Stimulated activated CD8-positive, alpha-beta memory T cell treated with anti-CD3 and anti-CD28 coated beads, Interleukin-12 subunit alpha, Interleukin-12 subunit beta, amount 100 ng/mL, for 24 hours (primary cell): ENCODE measurements around the gene TIGD3.

Experiments
- DNase-seq: peaks from one replicate; pipeline ENCODE4 v3.0.0-alpha.2; 2020; ENCODE audit errors: extremely low read depth

Gene TIGD3, protein sequence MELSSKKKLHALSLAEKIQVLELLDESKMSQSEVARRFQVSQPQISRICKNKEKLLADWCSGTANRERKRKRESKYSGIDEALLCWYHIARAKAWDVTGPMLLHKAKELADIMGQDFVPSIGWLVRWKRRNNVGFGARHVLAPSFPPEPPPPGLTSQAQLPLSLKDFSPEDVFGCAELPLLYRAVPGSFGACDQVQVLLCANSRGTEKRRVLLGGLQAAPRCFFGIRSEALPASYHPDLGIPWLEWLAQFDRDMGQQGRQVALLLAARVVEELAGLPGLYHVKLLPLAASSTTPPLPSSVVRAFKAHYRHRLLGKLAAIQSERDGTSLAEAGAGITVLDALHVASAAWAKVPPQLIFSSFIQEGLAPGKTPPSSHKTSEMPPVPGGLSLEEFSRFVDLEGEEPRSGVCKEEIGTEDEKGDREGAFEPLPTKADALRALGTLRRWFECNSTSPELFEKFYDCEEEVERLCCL

DNA sequence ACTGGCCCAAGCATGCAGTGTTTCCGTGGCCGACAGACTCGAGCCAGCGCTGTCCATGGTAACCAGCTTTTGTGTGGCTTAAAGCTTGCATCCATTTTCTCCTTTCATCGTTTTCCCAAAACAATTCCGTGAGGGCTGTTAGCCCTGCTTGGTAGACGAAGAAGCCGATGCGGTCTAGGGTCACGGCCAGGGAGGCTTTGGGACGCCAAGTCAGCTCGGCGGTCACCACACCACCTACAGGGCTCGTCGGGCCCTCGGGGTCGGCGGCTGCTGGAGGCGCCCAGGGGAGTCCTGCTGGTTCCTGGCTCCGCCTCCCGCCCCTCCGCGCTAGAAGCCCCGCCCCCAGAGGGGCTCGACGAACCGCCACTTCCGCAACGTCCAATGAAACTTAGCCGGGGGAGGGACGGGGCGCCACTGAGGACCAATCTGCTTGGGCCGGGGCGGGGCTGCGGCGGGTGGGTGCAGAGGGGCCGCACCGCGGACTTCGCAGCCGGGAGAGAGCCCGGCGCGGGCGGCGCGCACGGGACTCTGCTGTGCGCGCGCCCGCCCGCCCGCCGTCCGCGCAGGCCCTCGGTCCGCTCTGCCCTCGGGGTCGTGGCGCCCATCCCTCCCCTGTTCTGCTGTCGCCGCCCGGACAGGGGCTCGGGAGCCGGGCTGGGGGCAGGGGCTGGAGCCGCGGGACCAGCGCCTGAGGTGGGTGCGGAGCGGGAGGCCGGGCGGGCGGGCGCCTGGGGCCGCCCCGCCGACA lies at the start of gene TIGD3:
TIGD3 (plus strand) TSS at position 487 of the 748 bp plus-strand sequence. CDS start 1,058 bp downstream, outside the sequence.
- peak; percentile 98 for DNase-seq

DNA sequence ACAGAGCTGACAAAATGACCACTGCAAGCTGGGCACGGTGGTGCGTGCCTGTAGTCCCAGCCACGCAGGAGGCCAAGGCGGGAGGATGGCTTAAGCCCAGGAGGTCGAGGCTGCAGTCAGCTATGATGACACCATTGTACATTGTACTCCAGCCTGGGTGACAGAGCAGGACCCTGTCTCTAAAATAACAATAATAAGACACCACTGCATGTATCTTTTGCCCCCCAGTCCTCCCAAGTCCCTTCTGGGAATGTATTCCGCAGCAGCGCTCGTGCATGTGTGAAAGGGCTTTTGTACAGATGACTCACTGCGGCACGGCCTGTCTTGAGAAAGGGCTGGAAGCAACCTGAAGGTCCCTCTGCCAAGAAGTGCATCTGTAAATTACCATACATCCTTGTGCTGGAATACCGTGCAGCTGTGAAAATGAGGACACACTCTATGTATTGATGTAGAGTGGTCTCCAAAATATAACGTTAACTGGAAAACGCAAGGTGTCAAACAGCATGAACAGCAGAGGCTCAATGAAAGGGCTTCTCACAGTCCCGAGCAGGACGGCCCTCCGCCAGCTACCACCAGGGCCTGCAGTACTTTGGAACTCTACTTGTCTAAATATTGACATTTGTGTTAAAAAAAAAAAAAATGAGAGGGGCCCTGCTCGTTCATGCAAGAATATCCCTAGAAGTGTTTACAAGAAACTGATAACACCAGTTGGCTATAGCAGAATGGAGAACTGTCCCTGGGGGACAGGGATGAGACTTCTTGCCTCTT lies 48.9 kb upstream of the TIGD3 start:
- no peak for DNase-seq

DNA sequence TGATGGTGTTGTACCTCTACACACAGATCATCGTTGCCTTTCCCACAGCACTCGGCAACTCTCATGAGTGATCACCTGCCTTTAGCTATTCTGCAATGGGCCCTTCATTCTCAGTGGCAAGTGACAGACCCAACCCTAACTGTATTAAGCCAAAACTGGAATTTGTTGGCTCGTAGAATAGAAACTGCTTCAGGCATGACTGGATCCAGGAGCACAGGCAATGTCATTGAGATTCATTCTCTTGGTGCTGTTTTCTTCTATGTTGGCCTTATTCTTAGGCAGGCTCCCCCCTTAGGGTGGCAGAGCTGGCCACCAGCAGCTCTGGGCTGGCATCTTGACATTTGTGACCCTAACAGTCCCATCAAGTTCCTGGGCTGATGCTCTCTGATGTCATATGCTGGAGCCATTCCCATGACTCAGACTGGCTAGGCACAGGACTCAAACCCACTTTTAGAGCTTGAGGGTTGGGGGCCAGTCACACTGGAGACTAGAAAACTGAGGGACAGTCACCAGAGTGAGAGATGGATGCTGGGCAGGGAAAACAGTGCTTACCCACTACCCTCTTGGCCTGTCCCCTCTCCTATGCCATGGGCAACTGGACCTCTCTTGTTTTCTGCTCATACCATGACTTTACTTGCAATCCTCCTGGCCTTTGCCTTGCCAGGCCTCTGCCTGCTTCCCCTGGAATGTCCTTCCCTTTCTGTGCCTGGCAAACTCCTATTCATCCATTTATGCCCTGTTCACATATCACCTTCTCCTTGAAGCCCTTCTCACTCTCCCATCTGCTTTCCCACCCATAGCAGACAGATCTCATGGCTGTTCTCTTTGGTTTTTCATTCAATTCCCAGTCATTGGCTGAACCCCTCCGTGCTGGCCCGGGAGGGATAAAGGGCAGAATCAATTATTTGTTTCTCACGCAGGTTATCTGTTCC lies 47.0 kb upstream of the TIGD3 start:
- DNase-seq = no peak

DNA sequence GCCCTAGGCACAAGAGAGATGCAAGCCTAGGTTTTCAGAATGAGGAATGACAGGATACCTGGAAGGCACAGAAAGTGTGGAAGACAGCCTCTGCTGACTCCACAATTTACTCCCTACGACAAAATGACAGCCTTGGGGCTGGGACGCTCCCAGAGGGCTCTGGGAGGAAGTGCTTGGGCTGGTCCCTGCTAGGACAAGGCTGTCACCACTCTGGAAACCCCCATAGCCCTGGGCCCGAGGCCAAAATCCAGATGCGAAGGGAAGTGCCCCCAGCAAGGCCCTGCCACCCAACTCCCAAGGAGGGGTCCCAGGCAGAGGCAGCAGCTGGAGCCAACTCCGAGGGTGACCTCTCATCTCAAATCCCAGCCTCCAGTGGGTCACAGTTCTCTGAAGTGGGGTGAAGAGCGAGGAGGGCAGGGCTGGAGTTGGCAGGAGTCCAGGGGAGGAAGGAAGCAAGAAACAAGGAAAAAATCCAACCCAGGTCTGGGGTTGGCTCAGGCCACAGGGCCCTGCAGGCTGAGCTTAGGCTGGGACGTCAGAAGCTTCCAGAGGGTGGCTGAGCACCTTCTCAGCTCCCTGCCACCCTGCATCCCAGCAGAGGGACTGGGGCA lies 46.2 kb upstream of the TIGD3 start:
- no peak for DNase-seq

DNA sequence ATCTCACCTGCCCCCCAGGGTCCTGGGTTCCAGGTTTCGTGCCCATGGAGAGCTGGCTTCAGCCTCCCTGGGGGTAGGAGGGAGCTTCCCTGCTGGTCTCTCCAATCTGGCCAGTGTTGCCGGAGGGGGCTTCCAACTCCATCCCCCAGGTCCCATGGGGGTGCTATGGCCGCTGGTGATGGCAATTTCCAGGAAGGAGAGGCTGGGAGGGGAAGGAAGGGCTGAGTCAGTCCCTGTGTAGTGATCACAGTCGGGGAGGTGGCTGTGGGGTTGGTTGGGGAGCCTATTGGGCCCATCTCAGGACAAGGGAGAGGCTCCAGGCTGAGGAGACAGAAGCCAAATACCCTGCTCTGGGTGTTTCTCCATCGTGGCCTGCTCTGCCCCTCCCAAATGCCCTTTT lies 45.5 kb upstream of the TIGD3 start:
- no peak for DNase-seq

DNA sequence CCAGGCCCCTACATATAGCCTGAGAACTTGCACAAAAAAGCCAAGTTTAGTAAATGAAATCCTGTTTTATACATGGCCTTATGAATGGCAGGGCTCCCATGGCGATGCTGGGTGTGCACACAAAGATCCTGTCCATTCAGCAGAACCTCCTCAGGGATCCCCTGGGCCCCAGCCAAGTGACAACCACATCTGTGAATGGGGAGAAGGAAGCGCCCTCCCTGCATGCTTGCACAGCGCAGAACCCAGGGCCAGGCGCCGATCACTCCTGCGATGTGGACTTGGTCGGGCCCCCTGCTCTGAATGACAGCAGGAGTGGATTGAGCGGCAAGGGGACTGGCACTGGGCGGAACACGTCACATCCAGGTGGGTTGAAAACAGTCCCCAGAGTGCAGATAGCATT lies 44.3 kb upstream of the TIGD3 start:
- no peak for DNase-seq

DNA sequence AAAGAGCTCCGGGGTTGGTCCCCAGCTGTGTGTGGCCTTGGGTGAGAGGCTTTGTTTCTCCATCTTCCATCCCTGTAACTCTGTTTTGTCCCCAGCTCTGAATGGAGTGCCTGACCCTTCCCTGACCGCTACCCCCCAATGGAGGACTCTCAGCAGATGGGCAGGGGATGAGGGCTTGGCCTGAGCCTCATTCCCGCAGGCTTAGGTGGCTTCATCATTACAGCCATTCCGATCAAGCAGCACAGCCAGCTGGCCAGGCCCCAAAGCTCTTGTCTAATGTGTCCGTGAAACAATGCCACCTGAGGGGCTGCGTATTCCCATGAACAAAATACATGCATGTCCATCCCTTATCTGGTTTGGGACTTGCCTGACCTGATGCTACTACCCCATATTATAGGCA lies 43.8 kb upstream of the TIGD3 start:
- DNase-seq = no peak

DNA sequence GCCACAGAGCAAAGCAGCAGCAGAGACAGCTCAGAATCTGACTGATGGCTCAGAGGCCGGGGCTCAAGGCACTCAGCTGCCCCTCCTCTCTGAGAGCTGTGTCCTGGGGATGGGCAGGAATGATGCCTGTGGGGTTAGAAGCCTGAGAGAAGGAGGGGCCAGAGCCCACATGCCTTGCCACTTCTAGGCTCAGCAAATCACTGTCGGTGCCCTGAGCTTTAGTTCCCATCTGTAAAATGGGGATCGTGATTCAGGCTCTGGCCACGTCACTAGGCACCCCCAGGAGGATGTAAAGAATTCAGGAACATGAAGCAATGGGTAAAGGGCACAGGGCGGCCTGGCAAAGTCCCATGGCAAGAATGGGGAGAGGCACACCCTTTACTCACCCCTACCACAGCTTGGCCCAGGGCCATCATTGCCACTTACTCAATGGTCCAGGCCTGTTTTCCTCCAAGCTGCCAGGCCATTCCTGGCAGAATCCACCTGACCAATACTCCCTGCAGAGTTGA lies 43.3 kb upstream of the TIGD3 start:
- DNase-seq = no peak

DNA sequence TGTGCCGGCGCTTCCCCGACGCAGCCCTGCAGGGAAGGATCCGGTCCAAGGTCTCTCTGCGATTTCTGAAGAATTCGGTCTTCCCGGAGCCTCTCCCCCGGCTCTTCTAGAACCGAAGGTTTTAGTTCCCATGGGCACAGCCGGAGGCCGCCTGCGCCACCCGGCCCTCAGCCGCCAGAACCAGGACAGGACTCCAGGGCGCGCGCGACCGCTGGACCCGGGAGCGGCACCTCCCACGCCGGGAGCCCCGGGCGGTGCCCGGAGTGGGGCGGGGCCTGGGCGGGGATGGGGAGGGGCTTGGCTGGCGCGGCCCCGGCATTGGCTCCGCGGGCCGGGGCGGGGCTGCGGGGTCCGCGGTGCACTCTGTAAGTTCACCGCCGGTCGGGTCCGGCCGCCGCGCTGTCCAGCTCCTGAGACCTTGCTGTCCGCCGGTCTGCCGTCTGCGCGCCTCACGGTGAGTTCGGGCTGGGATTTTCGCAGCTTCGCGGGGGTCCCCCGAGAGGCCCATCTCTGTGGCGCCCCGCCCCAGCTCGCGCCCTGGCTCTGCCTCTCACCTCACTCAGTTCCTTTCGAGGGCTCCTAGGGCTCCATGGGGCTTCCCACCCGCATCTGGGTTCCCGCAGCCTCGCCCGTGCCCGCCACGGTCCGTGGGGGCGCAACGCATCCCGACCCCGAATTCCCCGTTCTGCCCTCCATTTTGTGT lies 39.9 kb upstream of the TIGD3 start, which contains the start of gene CDC42EP2:
CDC42EP2 (plus strand) TSS at position 366 of the 703 bp plus-strand sequence. CDS start 6,033 bp downstream, outside the sequence.
- peak; percentile 47 for DNase-seq

DNA sequence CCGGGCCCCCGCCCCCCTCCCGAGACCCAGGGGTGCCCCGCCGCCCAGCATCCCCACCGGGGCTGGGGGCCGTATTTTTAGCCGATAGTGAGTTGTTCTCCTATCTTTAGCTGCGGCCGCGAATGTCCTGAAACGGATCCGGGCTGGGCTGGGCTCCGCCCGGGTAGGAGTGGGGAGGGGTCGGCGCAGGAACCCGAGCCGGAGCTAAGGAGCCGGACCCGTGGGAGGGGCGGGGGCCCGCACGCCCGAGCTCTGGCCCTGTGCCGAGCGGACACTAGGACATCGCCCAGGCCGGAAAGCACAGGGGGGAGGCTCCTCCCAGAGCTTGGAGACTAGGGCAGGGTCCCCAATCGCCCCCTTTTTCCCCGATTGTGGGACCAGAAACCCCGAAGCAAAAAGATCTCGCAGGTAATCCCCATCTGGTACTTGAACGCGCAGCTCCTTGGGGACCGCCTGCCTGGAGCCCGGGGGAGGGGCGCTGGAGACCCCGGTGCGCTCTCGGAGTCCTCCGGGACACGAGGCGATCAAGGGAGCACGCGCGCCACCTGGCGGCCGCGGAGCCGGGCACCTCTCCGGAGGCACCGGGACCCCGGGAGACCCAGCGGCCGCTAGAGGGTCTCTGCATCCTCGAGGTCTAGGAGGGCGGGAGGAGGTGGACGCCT lies 39.2 kb upstream of the TIGD3 start:
- peak; percentile 65 for DNase-seq

DNA sequence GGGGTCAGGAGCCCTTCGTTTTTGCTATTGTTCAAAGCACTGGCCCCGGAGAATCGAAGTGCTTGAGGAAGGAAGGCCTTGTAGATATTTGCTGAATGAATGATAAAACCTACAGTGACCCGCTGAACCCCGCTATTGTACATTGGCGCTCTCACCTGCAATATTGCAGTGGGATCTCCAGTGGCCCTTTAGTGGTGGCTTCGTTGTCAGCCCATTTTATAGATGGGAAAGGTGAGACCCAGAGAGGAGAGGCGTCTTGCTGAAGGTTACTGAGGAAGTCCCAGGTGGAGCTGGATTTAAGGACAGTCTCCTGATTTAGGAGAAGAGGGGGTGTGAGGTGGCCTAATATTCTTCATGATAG lies 38.7 kb upstream of the TIGD3 start:
- DNase-seq = no peak

DNA sequence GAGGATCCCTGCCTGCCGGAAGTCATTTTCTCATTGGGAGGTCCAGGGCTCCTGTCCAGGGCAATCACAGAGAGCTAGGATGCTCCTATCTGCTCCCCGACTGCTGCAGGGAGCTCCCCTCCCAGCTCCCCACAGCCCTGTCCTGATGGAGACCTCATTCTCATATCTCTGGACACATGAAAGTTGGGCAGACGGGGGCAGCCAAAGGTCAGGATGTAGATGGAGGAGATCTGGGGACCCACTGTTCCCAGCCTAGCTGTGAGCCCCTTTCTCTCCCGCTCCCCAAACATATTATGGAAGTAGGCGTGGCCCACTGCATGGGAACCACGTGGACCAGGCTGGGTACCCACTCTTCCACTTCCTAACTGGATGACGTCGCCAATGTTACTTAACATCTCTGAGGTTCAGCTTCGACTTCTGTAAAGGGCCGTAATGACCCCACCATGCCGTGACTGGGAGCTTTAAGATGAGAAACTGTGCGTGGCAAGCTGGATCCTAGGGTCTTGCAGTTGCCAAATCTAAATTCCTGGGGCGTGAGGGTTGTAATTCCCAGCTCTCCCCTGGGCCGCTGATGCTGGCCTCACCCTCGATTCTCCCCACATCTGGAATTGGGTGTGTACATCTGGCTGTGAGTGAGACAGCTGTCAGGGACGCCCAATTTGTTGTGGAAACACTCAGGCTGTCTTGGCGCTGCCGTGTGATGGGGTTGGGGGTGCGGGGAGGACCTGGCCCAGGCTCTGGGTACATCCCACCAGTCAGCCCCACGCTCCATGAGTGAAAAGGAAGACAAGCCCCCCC lies 38.1 kb upstream of the TIGD3 start:
- DNase-seq = no peak

DNA sequence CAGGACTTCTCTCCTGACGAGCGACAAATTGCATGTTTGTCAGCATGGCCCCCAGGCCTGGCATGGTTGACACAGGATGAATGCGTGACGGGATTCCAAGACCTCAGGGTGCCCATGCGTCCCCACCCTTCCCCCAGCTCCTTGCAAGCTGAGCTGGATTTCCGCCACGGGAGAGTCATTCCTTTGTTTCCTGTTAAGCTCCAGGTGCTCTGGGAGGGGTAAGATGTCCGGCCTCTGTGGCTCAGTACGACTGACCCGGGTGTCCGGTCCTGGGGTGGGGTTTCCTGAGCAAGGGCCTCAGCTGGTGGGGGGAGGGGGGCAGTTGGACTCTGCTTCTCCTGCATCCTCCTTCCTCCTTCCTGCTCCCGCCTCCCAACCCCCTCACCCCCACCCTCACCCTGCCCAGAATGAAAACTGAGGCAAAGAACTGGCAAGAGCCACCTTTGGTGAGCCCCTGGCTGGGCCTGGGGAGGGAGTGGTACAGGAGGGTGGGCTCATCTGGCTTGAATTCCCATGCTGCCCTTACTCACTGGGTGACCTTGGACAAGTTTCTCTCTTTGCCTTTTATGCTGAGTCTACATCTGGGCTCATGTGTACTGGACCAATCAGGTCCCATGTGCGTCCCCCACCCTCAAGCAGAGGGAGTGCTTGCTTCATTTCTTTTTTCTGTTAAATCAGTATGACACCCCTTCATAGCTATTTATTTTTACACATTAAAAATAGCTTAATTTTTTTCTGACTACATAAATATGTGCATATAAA lies 37.3 kb upstream of the TIGD3 start:
- DNase-seq = no peak

DNA sequence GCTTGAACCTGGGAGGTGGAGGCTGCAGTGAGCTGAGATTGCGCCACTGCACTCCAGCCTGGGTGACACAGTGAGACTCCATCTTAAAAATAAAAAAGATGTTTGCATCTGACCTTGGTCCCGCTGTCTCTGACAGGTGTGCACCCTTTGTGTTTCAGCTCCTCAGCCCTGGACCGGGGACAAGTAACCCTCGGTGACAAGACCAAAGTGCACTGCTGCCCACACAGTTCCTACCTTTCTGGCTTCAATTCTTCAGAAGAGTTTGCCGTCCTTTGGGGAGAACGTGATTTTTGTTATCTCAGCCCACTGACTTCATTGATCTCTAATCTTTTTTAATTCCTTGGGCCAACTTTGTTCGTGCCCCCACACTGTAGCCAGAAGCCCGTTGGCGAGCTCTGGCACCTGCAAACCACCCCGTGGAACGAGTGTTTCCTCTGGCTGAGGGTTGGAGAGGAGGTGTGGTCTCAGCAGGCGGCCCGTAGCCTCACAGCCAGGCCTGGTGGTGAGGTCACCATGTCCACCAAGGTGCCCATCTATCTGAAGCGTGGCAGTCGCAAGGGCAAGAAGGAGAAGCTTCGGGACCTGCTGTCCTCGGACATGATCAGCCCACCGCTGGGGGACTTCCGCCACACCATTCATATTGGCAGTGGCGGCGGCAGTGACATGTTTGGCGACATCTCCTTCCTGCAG lies 34.0 kb upstream of the TIGD3 start:
- no peak for DNase-seq

DNA sequence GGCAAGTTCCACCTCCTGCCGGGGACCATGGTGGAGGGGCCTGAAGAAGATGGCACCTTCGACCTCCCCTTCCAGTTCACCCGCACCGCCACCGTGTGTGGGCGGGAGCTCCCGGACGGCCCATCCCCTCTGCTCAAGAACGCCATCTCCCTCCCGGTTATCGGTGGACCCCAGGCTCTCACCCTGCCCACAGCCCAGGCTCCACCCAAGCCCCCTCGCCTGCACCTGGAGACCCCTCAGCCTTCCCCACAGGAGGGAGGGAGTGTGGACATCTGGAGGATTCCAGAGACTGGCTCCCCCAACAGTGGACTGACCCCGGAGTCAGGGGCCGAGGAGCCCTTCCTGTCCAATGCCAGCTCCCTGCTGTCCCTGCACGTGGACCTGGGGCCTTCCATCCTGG lies 33.5 kb upstream of the TIGD3 start:
- DNase-seq = no peak

DNA sequence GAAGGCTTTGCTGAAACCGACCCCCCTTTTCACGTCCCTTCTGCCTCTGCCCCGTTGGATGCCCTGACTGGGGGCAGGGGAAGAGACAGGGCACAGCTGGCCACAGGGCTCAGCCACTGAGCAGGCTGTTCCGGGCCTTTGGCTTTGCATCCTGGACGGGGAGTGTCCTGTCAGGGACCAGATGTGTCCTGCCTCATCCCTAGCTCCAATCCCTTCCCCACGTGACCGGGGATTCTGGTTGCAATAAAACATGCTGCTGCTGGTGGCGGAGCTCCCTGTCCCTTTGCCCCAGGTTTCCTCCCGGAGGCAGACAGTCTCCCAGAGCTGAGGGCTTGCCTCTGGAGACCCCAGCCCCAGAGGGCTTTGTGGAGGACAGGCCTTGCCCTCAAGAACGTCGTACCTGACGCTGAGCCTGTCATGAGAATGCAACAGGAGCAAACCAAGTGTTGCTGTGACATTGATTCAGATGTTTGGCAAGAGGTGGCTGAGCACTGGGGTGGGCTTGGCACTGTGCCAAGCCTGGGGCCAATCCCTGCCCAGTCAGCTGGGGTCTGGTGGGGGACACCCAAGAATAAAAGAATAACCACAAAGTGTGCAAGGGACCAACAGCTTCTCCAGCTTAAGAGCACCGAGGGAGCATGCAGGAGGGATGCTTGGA lies 32.6 kb upstream of the TIGD3 start:
- no peak for DNase-seq

DNA sequence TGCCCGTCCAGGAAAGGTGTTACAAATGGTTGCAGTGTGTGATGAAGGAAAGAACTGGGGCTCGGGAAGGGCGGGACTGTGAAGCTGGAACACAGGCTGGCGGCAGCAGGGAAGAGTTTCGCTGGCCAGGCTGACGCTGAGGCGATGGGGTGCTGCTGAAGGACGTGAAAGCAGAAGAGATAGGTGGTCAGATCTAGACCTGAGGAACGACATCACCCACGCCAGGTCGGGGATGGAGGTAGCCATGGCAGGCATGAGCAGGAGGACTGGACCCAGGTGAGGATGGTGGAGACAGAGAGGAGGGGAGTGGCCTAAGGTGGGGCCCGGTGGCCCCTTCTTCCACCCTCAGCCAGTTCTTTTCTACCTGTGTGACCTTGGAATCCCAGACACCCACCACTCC lies 30.7 kb upstream of the TIGD3 start:
- no peak for DNase-seq
